Measurements from ENCODE around the gene SLC25A48. TPM values are rescaled to one million over a fixed set of nuclear protein-coding genes. Genes with fewer than 3 reads are reported as not detected.

SLC25A48 gene
- total RNA-seq, 1 experiment from 2014 or later: 1.6 TPM

- Mint-ChIP-seq H3K27ac (ENCODE audit: unreplicated experiment) (no peak overlapping the region), H3K27me3 (ENCODE audit: insufficient read depth, unreplicated experiment) (no peaks in the 10 kb centered on the region), H3K36me3 (ENCODE audit: insufficient read depth, unreplicated experiment) (no peaks in the 10 kb centered on the region), H3K4me3 (ENCODE audit: unreplicated experiment) (no peak overlapping the region), H3K4me1 (ENCODE audit: low read depth, unreplicated experiment) (no peaks in the 10 kb centered on the region), H3K9me3 (ENCODE audit: unreplicated experiment) (no peaks in the 10 kb centered on the region)
- no peaks in the 10 kb centered on the region for H3K36me3 ChIP-seq (ENCODE audit: control insufficient read depth, insufficient read depth, low read length)
- ChIA-PET CTCF (interaction anchor here (0.6 to 2.2 kb wide), 2 partner anchors 13 to 206 kb away, joined by 3 to 6 read pairs; no protein-coding TSS in a partner anchor), POLR2A (no interaction called here)
- H3K9me3 ChIP-seq: no peaks in the 10 kb centered on the region
- DNase-seq: no peak
- no peak overlapping the region for H3K4me3 ChIP-seq (ENCODE audit: low read depth, low read length)
- no peak for TF ChIP-seq CTCF (IDR thresholded peaks at IDR 0.05; ENCODE audit: insufficient read depth in 1 of 2, low read depth in 1 of 2, low read length in 1 of 2, severe bottlenecking in 1 of 2, unreplicated experiment in 1 of 2)
- no peaks in the 10 kb centered on the region for H3K27me3 ChIP-seq (replicated peaks; ENCODE audit: control insufficient read depth, insufficient read depth, low read length)
- BruUV-seq (replicated peaks): no TSS peak
- H3K4me1 ChIP-seq: no peaks in the 10 kb centered on the region
- intact Hi-C loops (cut with micrococcal nuclease; ENCODE audit: unreplicated experiment): loop anchor here (10.0 kb wide), 1 partner anchor 543 kb away; no protein-coding TSS in a partner anchor
These were observed 47.4 kb downstream of the SLC25A48 start for GRCh38 chr5:135881819-135882218.

- DNase-seq: no peak
- H3K9me3 ChIP-seq: no peaks in the 10 kb centered on the region
- Mint-ChIP-seq H3K36me3 (ENCODE audit: insufficient read depth, unreplicated experiment) (no peaks in the 10 kb centered on the region), H3K4me1 (ENCODE audit: low read depth, unreplicated experiment) (no peaks in the 10 kb centered on the region), H3K27ac (ENCODE audit: unreplicated experiment) (no peak overlapping the region), H3K4me3 (ENCODE audit: unreplicated experiment) (no peak overlapping the region), H3K9me3 (ENCODE audit: unreplicated experiment) (no peaks in the 10 kb centered on the region), H3K27me3 (ENCODE audit: insufficient read depth, unreplicated experiment) (no peaks in the 10 kb centered on the region)
- ChIA-PET POLR2A (no interaction called here), CTCF (interaction anchor here (0.8 to 2.2 kb wide), 2 partner anchors 12 to 53 kb away, joined by 3 to 6 read pairs; no protein-coding TSS in a partner anchor)
- BruUV-seq (replicated peaks): no TSS peak
- H3K4me1 ChIP-seq: peaks cover 6% of the 10 kb centered on the region; the same call in 1 of the 2 replicates
- TF ChIP-seq CTCF (IDR thresholded peaks at IDR 0.05; ENCODE audit: insufficient read depth in 1 of 2, low read depth in 1 of 2, low read length in 1 of 2, severe bottlenecking in 1 of 2, unreplicated experiment in 1 of 2): no peak
- H3K36me3 ChIP-seq (ENCODE audit: control insufficient read depth, insufficient read depth, low read length): no peaks in the 10 kb centered on the region
- intact Hi-C loops (cut with micrococcal nuclease; ENCODE audit: unreplicated experiment): loop anchor here (10.0 kb wide), 1 partner anchor 542 kb away; no protein-coding TSS in a partner anchor
- no peak overlapping the region for H3K4me3 ChIP-seq (ENCODE audit: low read depth, low read length)
- H3K27me3 ChIP-seq (replicated peaks; ENCODE audit: control insufficient read depth, insufficient read depth, low read length): no peaks in the 10 kb centered on the region
These were observed 48.6 kb downstream of the SLC25A48 start for GRCh38 chr5:135883026-135883425.

- ChIA-PET POLR2A (no interaction called here), CTCF (interaction anchor here (0.8 kb wide), 1 partner anchor 53 kb away, joined by 3 read pairs; no protein-coding TSS in a partner anchor)
- H3K27ac Mint-ChIP-seq (ENCODE audit: unreplicated experiment): no peak overlapping the region
- H3K4me1 Mint-ChIP-seq (ENCODE audit: low read depth, unreplicated experiment): no peaks in the 10 kb centered on the region
- Histone ChIP-seq H3K4me1 (peaks cover 10% of the 10 kb centered on the region; the same call in 1 of the 2 replicates), H3K36me3 (ENCODE audit: control insufficient read depth, insufficient read depth, low read length) (no peaks in the 10 kb centered on the region), H3K9me3 (no peaks in the 10 kb centered on the region), H3K4me3 (ENCODE audit: low read depth, low read length) (no peak overlapping the region), H3K27me3 (replicated peaks; ENCODE audit: control insufficient read depth, insufficient read depth, low read length) (no peaks in the 10 kb centered on the region)
- intact Hi-C loops (cut with micrococcal nuclease; ENCODE audit: unreplicated experiment): loop anchor here (10.0 kb wide), 1 partner anchor 541 kb away; no protein-coding TSS in a partner anchor
- no peak for DNase-seq
- no peak overlapping the region for H3K4me3 Mint-ChIP-seq (ENCODE audit: unreplicated experiment)
- no peaks in the 10 kb centered on the region for H3K27me3 Mint-ChIP-seq (ENCODE audit: insufficient read depth, unreplicated experiment)
- no peaks in the 10 kb centered on the region for H3K9me3 Mint-ChIP-seq (ENCODE audit: unreplicated experiment)
- BruUV-seq (replicated peaks): no TSS peak
- no peaks in the 10 kb centered on the region for H3K36me3 Mint-ChIP-seq (ENCODE audit: insufficient read depth, unreplicated experiment)
- TF ChIP-seq CTCF (IDR thresholded peaks at IDR 0.05; ENCODE audit: insufficient read depth in 1 of 2, low read depth in 1 of 2, low read length in 1 of 2, severe bottlenecking in 1 of 2, unreplicated experiment in 1 of 2): peak in 1 of 2 experiments; percentile 45
These were observed 49.0 kb downstream of the SLC25A48 start for GRCh38 chr5:135883441-135883840.
